ENCODE measurements around the gene PHYKPL. TPM values are rescaled to one million over a fixed set of nuclear protein-coding genes. Genes with fewer than 3 reads are reported as not detected.

PHYKPL gene
- total RNA-seq, 1 experiment from 2014 or later, result 48.8 TPM

DNA sequence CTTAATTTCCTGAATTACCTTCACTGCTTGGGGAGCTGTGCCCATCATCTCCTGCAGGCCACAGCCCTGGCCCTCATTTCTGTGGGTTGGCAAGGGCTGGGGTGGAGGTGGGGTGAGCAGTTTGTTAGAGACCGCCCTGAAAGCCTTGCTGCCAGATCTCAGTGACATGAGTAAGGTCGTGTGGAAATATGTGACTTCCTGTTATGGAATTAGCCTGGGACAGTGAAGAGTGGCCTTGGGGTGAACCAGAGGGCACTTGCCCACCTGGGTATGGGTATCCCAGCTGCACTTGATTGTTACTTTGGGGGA, 30.7 kb downstream of the PHYKPL start:
- H3K9ac ChIP-seq (ENCODE audit: extremely low read depth, insufficient read length, low read length), result no peak overlapping the region

More for the DNA sequence above, 30.7 kb downstream of the PHYKPL start:
- Histone ChIP-seq H3K14ac (ENCODE audit: insufficient read depth, low read length) (no peak overlapping the region), H2BK120ac (ENCODE audit: low read depth, low read length, poor library complexity, severe bottlenecking) (no peak overlapping the region), H3K79me2 (ENCODE audit: insufficient read depth, low read length) (peaks cover 18% of the 10 kb centered on the region), H3K79me1 (ENCODE audit: insufficient read depth, low read depth, low read length, poor library complexity, severe bottlenecking) (peaks cover 5% of the 10 kb centered on the region), H3T11ph (ENCODE audit: low read length) (no peak overlapping the region), H3K4me1 (ENCODE audit: insufficient read depth, low read length) (no peaks in the 10 kb centered on the region; the same call in 1 of the 2 replicates), H2AK5ac (ENCODE audit: insufficient read length, low read length) (no peak overlapping the region), H2BK20ac (ENCODE audit: low read depth, low read length, poor library complexity, severe bottlenecking) (no peak overlapping the region), H2BK5ac (ENCODE audit: insufficient read length, low read length) (no peak overlapping the region), H2BK12ac (ENCODE audit: insufficient read length, low read depth, low read length) (no peak overlapping the region), H3K18ac (ENCODE audit: insufficient read length, low read depth, low read length) (no peak overlapping the region), H2AFZ (ENCODE audit: low read length) (no peak overlapping the region), H3K27ac (ENCODE audit: insufficient read length, low read depth, low read length) (no peak overlapping the region), H4K5ac (ENCODE audit: insufficient read length, low read depth, low read length) (no peak overlapping the region), H3K4ac (ENCODE audit: low read depth, low read length) (no peak overlapping the region), H3K23me2 (ENCODE audit: insufficient read length, low read depth, low read length, poor library complexity, severe bottlenecking) (peaks cover 10% of the 10 kb centered on the region), H3K27me3 (ENCODE audit: insufficient read depth, low read length) (no peaks in the 10 kb centered on the region), H3K4me2 (ENCODE audit: insufficient read depth, insufficient read length, low read length) (no peak overlapping the region), H4K8ac (replicated peaks; ENCODE audit: insufficient read length, low read depth, low read length) (no peak overlapping the region), H4K20me1 (ENCODE audit: control insufficient read depth, insufficient read depth, insufficient read length) (peaks cover 2% of the 10 kb centered on the region), H4K91ac (ENCODE audit: insufficient read length, low read depth, low read length) (no peak overlapping the region), H3K9me3 (ENCODE audit: control insufficient read depth, low read depth, low read length) (no peaks in the 10 kb centered on the region), H2BK15ac (ENCODE audit: low read depth, low read length) (no peak overlapping the region), H3K56ac (ENCODE audit: insufficient read length, low read depth, low read length) (no peak overlapping the region), H3K23ac (ENCODE audit: insufficient read length, low read depth, low read length) (no peak overlapping the region)
- TF ChIP-seq, protein P1, sequence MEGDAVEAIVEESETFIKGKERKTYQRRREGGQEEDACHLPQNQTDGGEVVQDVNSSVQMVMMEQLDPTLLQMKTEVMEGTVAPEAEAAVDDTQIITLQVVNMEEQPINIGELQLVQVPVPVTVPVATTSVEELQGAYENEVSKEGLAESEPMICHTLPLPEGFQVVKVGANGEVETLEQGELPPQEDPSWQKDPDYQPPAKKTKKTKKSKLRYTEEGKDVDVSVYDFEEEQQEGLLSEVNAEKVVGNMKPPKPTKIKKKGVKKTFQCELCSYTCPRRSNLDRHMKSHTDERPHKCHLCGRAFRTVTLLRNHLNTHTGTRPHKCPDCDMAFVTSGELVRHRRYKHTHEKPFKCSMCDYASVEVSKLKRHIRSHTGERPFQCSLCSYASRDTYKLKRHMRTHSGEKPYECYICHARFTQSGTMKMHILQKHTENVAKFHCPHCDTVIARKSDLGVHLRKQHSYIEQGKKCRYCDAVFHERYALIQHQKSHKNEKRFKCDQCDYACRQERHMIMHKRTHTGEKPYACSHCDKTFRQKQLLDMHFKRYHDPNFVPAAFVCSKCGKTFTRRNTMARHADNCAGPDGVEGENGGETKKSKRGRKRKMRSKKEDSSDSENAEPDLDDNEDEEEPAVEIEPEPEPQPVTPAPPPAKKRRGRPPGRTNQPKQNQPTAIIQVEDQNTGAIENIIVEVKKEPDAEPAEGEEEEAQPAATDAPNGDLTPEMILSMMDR (conservative IDR thresholded peaks at IDR 0.05), result no peak
- Mint-ChIP-seq H3K27ac (0 out of 7 replicates have a peak overlapping the region, but pooled peaks of 1 of the 3 experiments have one; percentile 40), H3K27me3 (ENCODE audit: low read depth) (peaks cover 30% of the 10 kb centered on the region), H3K36me3 (ENCODE audit: insufficient read depth in 1 of 3, low read depth in 3 of 3) (peaks cover 16 to 19% (median 18%) of the 10 kb centered on the region in 3 experiments), H3K9me3 (peaks cover 2 to 8% of the 10 kb centered on the region in 2 experiments; a peak in 4 of 5 replicates), H3K4me1 (peaks cover 14 to 21% of the 10 kb centered on the region in 2 experiments), H3K4me3 (peak overlapping the region in 1 of 2 experiments; percentile 16; a peak in 1 of 5 replicates)
- peak; percentile 18 for DNase-seq
- no CpG with 5 or more reads among the region's 2 CpGs for WGBS (ENCODE audit: extremely low coverage, insufficient read length, low lambda C conversion rate)
